Neural cell (in vitro differentiated cells): Measurements from ENCODE around the gene RCBTB2. TPM values are rescaled to one million over a fixed set of nuclear protein-coding genes. Genes with fewer than 3 reads are reported as not detected.

Experiments
- H2AFZ ChIP-seq: fragments of 200-600, 300-800 bp; sonication (generic), shearing (Covaris generic); 2 replicates; pipeline ENCODE4 v1.6.0; 2014; ENCODE audit warnings: low read depth, mild to moderate bottlenecking, antibody characterized with exemption, low read length, moderate library complexity
- H3F3A ChIP-seq: fragments of 200-600 bp; shearing (Covaris generic); 2 replicates; pipeline ENCODE4 v1.6.1; 2016; ENCODE audit warnings: mild to moderate bottlenecking, moderate library complexity, mixed read lengths, antibody characterized with exemption, low read length; ENCODE audit not compliant: insufficient read depth, poor library complexity, severe bottlenecking
- H3K27ac ChIP-seq: fragments of 200-600, 300-800 bp; sonication (generic), shearing (Covaris generic); 2 replicates; pipeline ENCODE4 v1.5.1; 2014; ENCODE audit warnings: mild to moderate bottlenecking, low read length, moderate library complexity
- H3K27me3 ChIP-seq: fragments of 300-800, 200-600 bp; sonication (generic), shearing (Covaris generic); 2 replicates; pipeline ENCODE4 v1.6.0; 2014; ENCODE audit warnings: mild to moderate bottlenecking, low read depth, low read length, moderate library complexity; ENCODE audit not compliant: insufficient read depth
- H3K36me3 ChIP-seq: fragments of 300-800, 200-600 bp; sonication (generic), shearing (Covaris generic); 2 replicates; pipeline ENCODE4 v1.5.1; 2014; ENCODE audit warnings: mild to moderate bottlenecking, antibody characterized with exemption, low read length, moderate library complexity; ENCODE audit not compliant: insufficient read depth
- H3K4me2 ChIP-seq: fragments of 300-800, 200-600 bp; sonication (generic), shearing (Covaris generic); 2 replicates; pipeline ENCODE4 v1.6.0; 2014; ENCODE audit warnings: mild to moderate bottlenecking, low read length
- H3K4me3 ChIP-seq: fragments of 300-800, 200-600 bp; sonication (generic), shearing (Covaris generic); 2 replicates; pipeline ENCODE4 v1.5.1; 2014; ENCODE audit warnings: mild to moderate bottlenecking, low read length, moderate library complexity
- H3K79me2 ChIP-seq: fragments of 200-600 bp; shearing (Covaris generic); replicated peaks from 2 replicates; pipeline ENCODE4 v1.6.0; 2014; ENCODE audit warnings: mild to moderate bottlenecking, low read length, moderate library complexity; ENCODE audit not compliant: insufficient read depth
- H3K9ac ChIP-seq: fragments of 300-800, 200-600 bp; sonication (generic), shearing (Covaris generic); 2 replicates; pipeline ENCODE4 v1.6.1; 2016; ENCODE audit warnings: mild to moderate bottlenecking, low read length, mixed read lengths
- H3K9me2 ChIP-seq: fragments of 200-600 bp; shearing (Covaris generic); 2 replicates; pipeline ENCODE4 v1.6.1; 2016; ENCODE audit warnings: mild to moderate bottlenecking, low read length, mixed read lengths; ENCODE audit not compliant: insufficient read depth
- H3K9me3 ChIP-seq: fragments of 200-600, 300-800 bp; sonication (generic), shearing (Covaris generic); 2 replicates; pipeline ENCODE4 v1.6.1; 2016; ENCODE audit warnings: mild to moderate bottlenecking, mixed run types, low read length, moderate library complexity, mixed read lengths
- H4K20me1 ChIP-seq: fragments of 200-600 bp; shearing (Covaris generic); 2 replicates; pipeline ENCODE4 v1.6.1; 2016; ENCODE audit warnings: mild to moderate bottlenecking, mixed run types; ENCODE audit not compliant: insufficient read depth
- CTCF ChIP-seq: fragments of 450-650 bp; IDR thresholded peaks from 2 replicates; pipeline ENCODE4 v1.5.1; 2014; ENCODE audit warnings: antibody characterized with exemption, mild to moderate bottlenecking, moderate library complexity; ENCODE audit not compliant: poor library complexity, severe bottlenecking
- EP300 ChIP-seq: fragments of 450-650 bp; conservative IDR thresholded peaks from 2 replicates; pipeline ENCODE4 v1.6.1; 2014; ENCODE audit warnings: antibody characterized with exemption, mild to moderate bottlenecking, moderate library complexity; ENCODE audit not compliant: poor library complexity, severe bottlenecking
- EZH2 ChIP-seq: fragments of 200-600, 300-800 bp; shearing (Covaris generic), sonication (generic); IDR thresholded peaks from 2 replicates; pipeline ENCODE4 v1.6.1; 2014; ENCODE audit warnings: antibody characterized with exemption, low read length, borderline replicate concordance, mild to moderate bottlenecking; ENCODE audit not compliant: insufficient read depth, poor library complexity, severe bottlenecking
- MXI1 ChIP-seq: fragments of 450-650 bp; conservative IDR thresholded peaks from 2 replicates; pipeline ENCODE4 v1.6.1; 2014; ENCODE audit warnings: antibody characterized with exemption, mild to moderate bottlenecking; ENCODE audit not compliant: poor library complexity, severe bottlenecking
- POLR2AphosphoS5 ChIP-seq: IDR thresholded peaks from 2 replicates; pipeline ENCODE4 v1.6.1; 2012
- RAD21 ChIP-seq: fragments of 450-650 bp; conservative IDR thresholded peaks from 2 replicates; pipeline ENCODE4 v1.6.1; 2014; ENCODE audit warnings: antibody characterized with exemption, mild to moderate bottlenecking, moderate library complexity
- REST ChIP-seq: IDR thresholded peaks from 2 replicates; pipeline ENCODE4 v1.6.1; 2012; ENCODE audit warnings: borderline replicate concordance
- SMC3 ChIP-seq: fragments of 450-650 bp; conservative IDR thresholded peaks from 2 replicates; pipeline ENCODE4 v1.6.1; 2014; ENCODE audit warnings: antibody characterized with exemption, mild to moderate bottlenecking, moderate library complexity; ENCODE audit not compliant: poor library complexity
- TAF1 ChIP-seq: IDR thresholded peaks from 2 replicates; pipeline ENCODE4 v1.6.1; 2012; ENCODE audit warnings: low read depth
- polyA plus RNA-seq: library from polyadenylated mRNA; depleted of rRNA; stranded (reverse); fragments of >200 nt; gene quantifications from 2 replicates; pipeline ENCODE4 v1.2.3, GENCODE V29; 2014

Gene RCBTB2
- polyA plus RNA-seq, 1 donor from 2014 or later: 19.0 TPM

- no peak overlapping the region for H2AFZ ChIP-seq
- no peak overlapping the region for H3K27ac ChIP-seq
- H3K4me3 ChIP-seq: no peak overlapping the region
- H3K4me2 ChIP-seq: no peak overlapping the region
- TF ChIP-seq EP300: no peak
- no peak for TF ChIP-seq EZH2
- no peak for TF ChIP-seq CTCF
- TF ChIP-seq RAD21: no peak
- no peak for TF ChIP-seq SMC3
- TF ChIP-seq MXI1: no peak
- TF ChIP-seq POLR2AphosphoS5: no peak
- no peaks in the 10 kb centered on the region for H3F3A ChIP-seq
- H4K20me1 ChIP-seq: no peaks in the 10 kb centered on the region
- no peaks in the 10 kb centered on the region for H3K9me2 ChIP-seq
- no peaks in the 10 kb centered on the region for H3K36me3 ChIP-seq
- H3K79me2 ChIP-seq: no peaks in the 10 kb centered on the region
- H3K9ac ChIP-seq: no peak overlapping the region
- no peaks in the 10 kb centered on the region for H3K9me3 ChIP-seq
- H3K27me3 ChIP-seq: no peaks in the 10 kb centered on the region
Observed at GRCh38 chr13:48564056-48564455, 31.2 kb upstream of the RCBTB2 start.

- H3K9me2 ChIP-seq: no peaks in the 10 kb centered on the region
- H3K36me3 ChIP-seq: no peaks in the 10 kb centered on the region
- H3K4me3 ChIP-seq: no peak overlapping the region
- no peaks in the 10 kb centered on the region for H4K20me1 ChIP-seq
- no peak overlapping the region for H2AFZ ChIP-seq
- H3K27ac ChIP-seq: no peak overlapping the region
- H3K9me3 ChIP-seq: no peaks in the 10 kb centered on the region
- H3K79me2 ChIP-seq: no peaks in the 10 kb centered on the region
- H3K27me3 ChIP-seq: no peaks in the 10 kb centered on the region
- no peak for TF ChIP-seq EP300
- no peak for TF ChIP-seq CTCF
- no peak for TF ChIP-seq EZH2
- TF ChIP-seq POLR2AphosphoS5: no peak
- no peak for TF ChIP-seq RAD21
- TF ChIP-seq REST: no peak
- no peak for TF ChIP-seq TAF1
- TF ChIP-seq MXI1: no peak
- TF ChIP-seq SMC3: no peak
- no peak overlapping the region for H3K9ac ChIP-seq
- no peaks in the 10 kb centered on the region for H3F3A ChIP-seq
- no peak overlapping the region for H3K4me2 ChIP-seq
Observed at GRCh38 chr13:48563626-48564025, 30.7 kb upstream of the RCBTB2 start.
